Pulmonary artery endothelial cell (primary cell): ENCODE results near the gene MARK3. TPM values are rescaled to one million over a fixed set of nuclear protein-coding genes. Genes with fewer than 3 reads are reported as not detected.
"Not testable (repeated sequence)": the region's sequence is repeated elsewhere in the genome, so short reads cannot be mapped to it uniquely, and the experiment has no call there.

ENCODE experiments used
- DNase-seq: peaks from one replicate; pipeline ENCODE4 v3.0.0-alpha.2; 2011; ENCODE audit warnings: low read depth, low spot score
- total RNA-seq: library from RNA; depleted of rRNA; stranded (reverse); fragments of >200 nt; gene quantifications from 2 replicates; pipeline ENCODE4 v1.2.3, GENCODE V29; 2014

The MARK3 gene
- total RNA-seq, 1 donor from 2014 or later, result 67.9 TPM

GRCh38 chr14:103510724-103511693 lies 125.8 kb downstream of the MARK3 start:
- DNase-seq, result no peak

GRCh38 chr14:103512180-103512579 lies 127.0 kb downstream of the MARK3 start:
- not testable (repeated sequence) for DNase-seq

DNA sequence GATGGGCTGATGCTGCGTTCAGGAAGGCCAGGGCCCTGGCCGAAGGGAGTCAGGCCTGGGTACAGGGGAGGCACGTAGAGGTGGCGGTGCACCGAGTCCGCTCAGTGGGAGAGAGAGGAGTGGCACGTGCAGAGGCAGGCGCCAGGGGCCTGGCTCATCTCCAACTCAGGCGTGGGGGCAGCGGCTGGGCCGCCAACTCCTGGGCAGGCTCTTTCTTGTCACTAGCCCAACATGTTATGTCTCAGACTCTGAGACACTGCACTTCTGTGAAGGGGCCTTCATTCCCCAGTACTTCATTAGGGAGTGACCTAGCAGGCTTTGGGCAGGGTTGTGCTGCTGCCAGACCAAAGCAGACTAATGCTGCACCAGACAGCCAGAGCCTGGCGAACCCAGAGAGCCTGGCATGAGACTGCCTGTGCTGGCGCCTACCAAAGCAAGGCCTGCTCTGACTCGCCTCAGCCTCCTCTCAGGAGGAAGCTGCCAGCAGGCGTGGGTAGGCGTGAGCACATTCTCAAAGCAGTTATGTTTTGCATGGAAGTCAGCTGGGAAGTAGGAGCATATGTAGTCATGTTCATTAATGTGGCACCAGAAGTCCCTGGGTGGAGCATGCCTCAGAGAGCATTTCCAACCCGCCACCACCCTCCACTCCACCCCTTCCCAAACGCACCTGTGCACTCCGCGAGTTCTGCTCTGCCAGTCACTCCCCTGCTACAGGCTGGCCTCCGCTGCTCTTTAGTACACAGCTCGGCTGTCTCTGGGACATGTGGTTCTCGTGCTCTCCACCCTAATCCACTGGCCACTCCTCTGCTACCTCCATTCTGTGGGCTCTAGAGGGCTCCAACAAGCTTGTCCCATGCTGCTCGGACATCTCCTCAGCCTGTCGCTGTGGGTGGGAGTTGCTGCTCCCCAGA lies 127.7 kb downstream of the MARK3 start:
- no peak for DNase-seq

DNA sequence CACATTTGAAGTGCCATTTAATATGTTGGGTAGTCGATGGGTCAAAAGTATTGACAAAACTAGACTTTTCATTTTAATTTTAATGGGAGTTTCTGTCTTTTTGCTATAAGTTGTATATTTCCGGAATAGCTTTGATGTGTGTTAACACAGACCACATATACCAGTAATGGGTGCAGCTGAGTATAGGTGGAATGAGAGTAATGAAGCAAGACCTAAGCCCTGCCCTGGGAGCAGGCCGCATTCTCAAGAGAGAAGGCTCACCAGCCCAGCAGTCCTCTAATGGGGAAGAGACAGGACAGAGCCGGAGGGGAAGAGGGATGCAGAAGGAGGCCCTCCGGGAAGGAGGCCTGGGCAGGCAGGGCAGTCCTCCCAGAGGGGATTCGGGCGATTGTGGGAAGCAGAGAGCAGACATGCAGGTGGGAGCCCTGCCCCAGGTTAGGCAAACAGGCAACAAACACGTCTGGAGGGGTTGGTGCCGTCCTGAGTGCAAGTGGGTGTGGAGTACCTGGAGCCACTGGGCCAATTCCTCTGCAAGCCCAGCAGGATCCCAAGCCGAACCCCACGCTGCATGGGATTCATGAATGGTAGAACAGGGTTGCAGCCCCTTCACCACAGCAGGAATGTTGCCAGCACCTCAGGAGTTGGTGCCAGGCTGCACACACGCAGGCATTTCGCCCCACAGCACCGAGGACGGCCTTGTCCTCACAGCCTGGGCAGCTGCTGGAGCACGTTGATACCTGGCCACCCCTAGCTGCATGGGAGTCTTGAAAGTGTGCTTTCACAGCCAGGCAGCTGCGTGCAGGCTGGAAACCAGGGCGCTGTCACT lies 129.6 kb downstream of the MARK3 start:
- no peak for DNase-seq

GRCh38 chr14:103516426-103517173 lies 131.4 kb downstream of the MARK3 start:
- DNase-seq, result no peak

DNA sequence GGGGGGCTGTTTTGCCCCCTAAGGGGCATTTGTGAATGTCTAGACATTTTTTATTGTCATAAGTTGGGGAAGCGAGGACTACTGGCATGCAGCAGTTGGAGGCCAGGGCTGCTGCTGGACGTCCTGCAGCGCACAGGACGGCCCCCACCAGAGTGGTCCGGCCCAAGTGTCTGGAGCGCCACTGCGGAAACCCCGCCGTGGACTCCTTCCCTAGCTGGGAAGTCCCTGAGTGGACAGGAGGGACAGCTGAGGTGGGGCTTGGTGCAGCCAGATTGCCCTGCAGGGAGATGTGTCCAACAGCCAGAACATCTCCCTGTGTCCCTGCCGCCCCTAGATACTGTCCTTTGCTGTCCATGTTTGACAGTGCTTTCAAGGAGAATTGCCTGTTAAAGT lies 132.0 kb downstream of the MARK3 start:
- DNase-seq, result no peak

- no peak for DNase-seq
These were observed 132.7 kb downstream of the MARK3 start for GRCh38 chr14:103517721-103518421.

GRCh38 chr14:103518422-103519042 lies 133.3 kb downstream of the MARK3 start:
- DNase-seq, result no peak

DNA sequence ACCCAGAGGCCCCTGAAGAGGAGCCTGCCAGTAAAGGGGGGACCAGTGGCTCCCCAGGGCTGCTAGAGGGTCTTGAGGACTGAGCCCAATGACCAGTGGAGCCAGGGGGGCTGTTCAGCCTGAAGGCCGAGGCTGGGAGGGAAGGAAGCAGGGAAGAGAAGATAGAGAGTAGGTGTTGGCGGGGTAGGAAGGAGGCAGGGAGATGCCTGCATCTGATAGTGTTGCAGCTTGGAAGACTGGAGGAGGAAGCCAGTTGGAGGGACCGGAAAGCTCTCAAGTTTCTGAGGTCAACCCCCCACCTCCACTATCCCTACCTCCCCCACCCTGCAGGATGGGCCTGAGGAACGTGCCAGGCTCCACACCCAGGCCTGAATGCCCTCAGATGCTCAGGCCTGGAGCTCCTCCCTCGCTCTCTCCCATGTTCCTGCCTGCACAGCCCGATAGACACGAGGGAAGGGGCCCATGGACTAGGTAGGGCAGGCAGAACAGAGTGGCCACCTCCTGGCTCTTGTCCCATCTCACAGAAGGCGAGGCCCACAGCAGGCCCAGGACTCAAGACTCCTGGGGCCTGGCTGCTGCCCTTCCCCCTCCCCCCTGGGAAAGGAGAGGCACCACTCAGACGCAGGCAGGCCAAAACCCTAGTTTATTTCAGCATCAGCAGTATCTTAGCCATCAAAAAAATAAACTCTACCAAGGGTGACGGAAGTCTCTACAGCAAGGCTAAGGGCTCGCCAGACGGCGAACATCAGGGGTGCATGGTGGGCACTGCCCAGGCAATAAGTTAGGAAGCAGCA lies 134.0 kb downstream of the MARK3 start:
- DNase-seq, result no peak

- DNase-seq, result no peak
These were observed 134.6 kb downstream of the MARK3 start for GRCh38 chr14:103519837-103520212.

DNA sequence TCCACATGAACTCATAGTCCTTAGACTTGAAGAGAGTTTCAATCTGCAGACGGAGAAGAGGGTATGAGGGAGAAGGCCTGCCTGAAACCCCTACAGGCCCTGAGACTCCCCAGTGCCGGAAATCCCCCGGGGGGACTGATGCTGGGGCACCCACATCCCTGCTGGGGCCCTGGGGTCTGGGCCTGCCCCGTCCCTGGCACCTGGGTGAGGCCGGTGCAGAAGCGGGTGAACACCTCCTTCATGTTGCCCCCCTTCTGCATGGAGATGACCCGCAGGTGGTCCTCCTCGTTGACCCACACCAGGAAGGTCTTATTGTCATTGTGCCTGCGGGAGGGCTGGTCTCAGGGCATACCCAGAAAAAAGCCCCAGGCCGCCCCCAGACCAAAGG lies 135.0 kb downstream of the MARK3 start:
- no peak for DNase-seq

- no peak for DNase-seq
These were observed 135.6 kb downstream of the MARK3 start for GRCh38 chr14:103520657-103521437.

GRCh38 chr14:103521438-103521950 lies 136.3 kb downstream of the MARK3 start:
- no peak for DNase-seq

GRCh38 chr14:103521951-103522563 lies 136.8 kb downstream of the MARK3 start:
- no peak for DNase-seq

DNA sequence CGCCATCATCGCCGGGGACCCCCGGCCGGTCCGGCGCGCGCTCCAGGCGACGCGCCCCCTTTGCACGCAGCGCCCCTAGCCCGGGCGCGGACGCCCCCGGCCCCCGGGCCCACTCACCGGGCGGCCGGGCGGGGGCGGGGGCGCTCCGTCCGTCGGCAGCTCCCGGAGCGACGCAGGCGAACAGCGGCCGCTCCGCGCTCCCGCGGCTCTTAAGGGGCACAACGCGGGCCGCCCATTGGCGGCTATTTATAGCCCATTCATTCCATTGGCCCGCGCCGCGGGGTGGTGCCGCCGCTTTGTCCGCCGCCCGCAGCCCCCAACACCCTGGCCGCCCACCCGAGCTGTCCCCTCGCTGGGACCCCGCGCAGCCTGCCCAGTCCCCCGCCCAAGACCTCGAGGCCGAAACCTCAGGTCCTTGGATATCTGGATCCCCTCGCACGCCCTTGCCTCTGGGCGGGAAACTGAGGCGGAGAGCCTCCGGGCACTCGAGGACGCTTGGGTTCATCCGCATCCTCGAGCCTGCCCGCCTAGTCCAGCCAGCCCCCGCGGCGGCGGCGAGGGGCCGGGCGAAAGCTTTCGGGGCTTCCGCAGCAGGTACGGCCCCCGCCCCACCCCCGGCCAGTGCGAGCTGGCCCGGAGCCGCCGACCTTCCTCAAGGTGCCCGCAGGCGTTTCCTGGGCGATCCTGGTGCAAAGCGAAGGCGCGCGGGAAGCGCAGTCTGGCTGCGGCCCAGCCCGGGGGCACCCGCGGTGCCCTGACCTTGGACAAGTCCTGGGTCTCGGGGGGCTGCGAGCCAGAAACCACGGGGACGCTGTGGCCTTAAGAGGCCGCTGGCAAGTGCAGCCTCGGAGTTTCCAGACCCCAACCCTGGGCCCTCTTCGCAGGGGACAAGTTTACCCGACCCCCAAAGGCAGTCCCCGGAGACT lies 137.7 kb downstream of the MARK3 start, which contains the start of gene CKB:
TSS of gene CKB (minus strand) at position 182 of the 926 bp plus-strand sequence. CDS start 337 bp downstream, outside the sequence.
- DNase-seq, result no peak

DNA sequence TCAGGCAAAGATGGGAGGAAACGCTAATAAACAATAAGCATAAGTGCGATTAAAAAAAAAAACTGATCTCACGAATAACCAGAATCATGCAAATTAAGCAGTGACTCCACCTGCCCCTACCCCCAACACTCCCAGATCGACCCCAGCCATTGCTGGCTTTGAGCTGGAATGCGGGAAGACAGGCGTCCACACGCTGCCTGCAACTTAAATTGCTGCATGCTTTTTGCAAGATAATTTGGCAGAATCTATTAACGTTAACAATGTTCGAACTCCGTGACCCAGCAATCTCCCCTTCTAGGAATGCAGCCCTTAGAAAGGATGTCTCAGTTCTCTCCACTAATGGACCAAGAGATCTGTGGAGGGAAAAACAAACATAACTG lies 138.3 kb downstream of the MARK3 start:
- DNase-seq, result no peak
